ENCODE data around the gene NKD1.

The NKD1 gene

GRCh38 chr16:50515218-50515617 lies 33.0 kb upstream of the NKD1 start:
- H3K27ac ChIP-seq = no peak overlapping the region
- no peak for TF ChIP-seq CTCF (conservative IDR thresholded peaks at IDR 0.05)

GRCh38 chr16:50516401-50516800 lies 31.8 kb upstream of the NKD1 start:
- TF ChIP-seq CTCF (conservative IDR thresholded peaks at IDR 0.05) = no peak
- no peak overlapping the region for H3K27ac ChIP-seq

- no peak overlapping the region for H3K27ac ChIP-seq
- TF ChIP-seq CTCF (conservative IDR thresholded peaks at IDR 0.05) = no peak
These were observed 31.3 kb upstream of the NKD1 start for GRCh38 chr16:50516890-50517289.

- no peak for TF ChIP-seq CTCF (conservative IDR thresholded peaks at IDR 0.05)
- H3K27ac ChIP-seq = no peak overlapping the region
These were observed 30.5 kb upstream of the NKD1 start for GRCh38 chr16:50517450-50518252.

- no peak overlapping the region for H3K27ac ChIP-seq
These were observed 29.2 kb upstream of the NKD1 start for GRCh38 chr16:50519001-50519400.

GRCh38 chr16:50519602-50520001 lies 28.6 kb upstream of the NKD1 start:
- no peak overlapping the region for H3K27ac ChIP-seq
- TF ChIP-seq CTCF (conservative IDR thresholded peaks at IDR 0.05) = no peak

More at GRCh38 chr16:50519001-50519400, 29.2 kb upstream of the NKD1 start:
- TF ChIP-seq CTCF (conservative IDR thresholded peaks at IDR 0.05) = no peak

- H3K27ac ChIP-seq = no peak overlapping the region
- no peak for TF ChIP-seq CTCF (conservative IDR thresholded peaks at IDR 0.05)
These were observed 27.5 kb upstream of the NKD1 start for GRCh38 chr16:50520451-50521245.
